NB4 (cell line): Measurements from ENCODE around the gene AGAP1.
"Not testable (repeated sequence)": the region's sequence is repeated elsewhere in the genome, so short reads cannot be mapped to it uniquely, and the experiment has no call there.

Experiments
- MYC ChIP-seq: IDR thresholded peaks from 2 replicates; pipeline ENCODE4 v1.6.1; 2011; ENCODE audit warnings: low read depth, low read length
- POLR2A ChIP-seq: IDR thresholded peaks from 2 replicates; pipeline ENCODE4 v1.6.1; 2011; ENCODE audit warnings: mild to moderate bottlenecking; ENCODE audit not compliant: insufficient read length; ENCODE audit errors: extremely low read depth
- TF ChIP-seq, protein P1 (sequence below): IDR thresholded peaks from one replicate; pipeline ENCODE4 v1.5.1; 2012; ENCODE audit warnings: low read depth, low read length

DNA sequence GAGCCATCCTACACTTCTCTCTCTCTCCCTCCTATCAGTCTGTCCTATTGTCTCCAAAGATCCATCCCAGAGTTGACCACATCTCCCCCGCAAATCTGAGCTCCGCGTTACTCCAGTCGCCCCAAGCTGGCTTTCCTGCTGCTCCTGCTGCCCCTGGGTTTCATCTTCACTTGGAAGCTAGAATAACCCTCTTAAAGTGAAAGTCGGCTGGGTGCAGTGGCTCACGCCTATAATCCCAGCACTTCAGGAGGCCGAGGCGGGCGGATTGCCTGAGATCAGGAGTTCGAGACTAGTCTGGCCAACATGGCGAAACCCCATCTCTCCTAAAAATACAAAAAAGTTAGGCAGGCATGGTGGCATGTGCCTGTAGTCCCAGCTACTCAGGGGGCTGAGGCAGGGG is 647.8 kb downstream of the AGAP1 start:
- not testable (repeated sequence) for TF ChIP-seq POLR2A, MYC
- TF ChIP-seq, protein P1, sequence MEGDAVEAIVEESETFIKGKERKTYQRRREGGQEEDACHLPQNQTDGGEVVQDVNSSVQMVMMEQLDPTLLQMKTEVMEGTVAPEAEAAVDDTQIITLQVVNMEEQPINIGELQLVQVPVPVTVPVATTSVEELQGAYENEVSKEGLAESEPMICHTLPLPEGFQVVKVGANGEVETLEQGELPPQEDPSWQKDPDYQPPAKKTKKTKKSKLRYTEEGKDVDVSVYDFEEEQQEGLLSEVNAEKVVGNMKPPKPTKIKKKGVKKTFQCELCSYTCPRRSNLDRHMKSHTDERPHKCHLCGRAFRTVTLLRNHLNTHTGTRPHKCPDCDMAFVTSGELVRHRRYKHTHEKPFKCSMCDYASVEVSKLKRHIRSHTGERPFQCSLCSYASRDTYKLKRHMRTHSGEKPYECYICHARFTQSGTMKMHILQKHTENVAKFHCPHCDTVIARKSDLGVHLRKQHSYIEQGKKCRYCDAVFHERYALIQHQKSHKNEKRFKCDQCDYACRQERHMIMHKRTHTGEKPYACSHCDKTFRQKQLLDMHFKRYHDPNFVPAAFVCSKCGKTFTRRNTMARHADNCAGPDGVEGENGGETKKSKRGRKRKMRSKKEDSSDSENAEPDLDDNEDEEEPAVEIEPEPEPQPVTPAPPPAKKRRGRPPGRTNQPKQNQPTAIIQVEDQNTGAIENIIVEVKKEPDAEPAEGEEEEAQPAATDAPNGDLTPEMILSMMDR: not testable (repeated sequence)
